SH-SY5Y (cell line): Measurements from ENCODE around the gene CDH8.

ENCODE experiments used
- GATA2 ChIP-seq: IDR thresholded peaks from 2 replicates; pipeline ENCODE4 v1.6.1; 2011; ENCODE audit warnings: mild to moderate bottlenecking, low read depth, low read length
- GATA3 ChIP-seq: IDR thresholded peaks from 2 replicates; pipeline ENCODE4 v1.6.1; 2011; ENCODE audit warnings: low read depth, mild to moderate bottlenecking, low read length, moderate library complexity

GRCh38 chr16:61987474-61988012, 48.7 kb downstream of the CDH8 start:
- TF ChIP-seq GATA2 (no peak), GATA3 (no peak)
